Activated T-cell treated with anti-CD3 and anti-CD28 coated beads for 1 hour (primary cell): Measurements from ENCODE around the gene TEPSIN.
A peak's percentile ranks its signal among the peaks of the same experiment; 100 is the strongest.

Source experiments
- DNase-seq: peaks from one replicate; pipeline ENCODE4 v3.0.0-alpha.2; 2020; ENCODE audit warnings: low read depth

The TEPSIN gene

GRCh38 chr17:81267390-81268067, 28.7 kb upstream of the TEPSIN start:
- no peak for DNase-seq

DNA sequence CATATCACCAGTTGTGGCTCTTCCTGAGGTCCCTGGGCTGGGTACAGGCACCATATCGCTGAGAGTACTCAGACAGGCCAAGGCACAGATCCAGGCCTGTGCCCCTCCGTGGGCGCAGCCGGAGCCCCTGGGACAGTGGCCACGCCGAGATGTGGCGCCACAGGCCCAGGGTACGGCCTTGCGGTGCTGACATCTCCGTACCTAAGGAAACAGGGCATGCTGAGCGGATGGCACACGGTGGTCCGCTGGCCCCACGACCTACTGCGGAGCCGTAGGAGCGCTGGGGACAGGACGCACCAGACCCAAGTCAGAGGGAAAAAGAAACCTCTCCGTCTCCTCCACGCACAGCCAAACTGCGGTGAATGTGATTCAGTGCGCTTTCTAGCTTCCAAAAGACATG, 26.7 kb upstream of the TEPSIN start:
- no peak for DNase-seq

DNA sequence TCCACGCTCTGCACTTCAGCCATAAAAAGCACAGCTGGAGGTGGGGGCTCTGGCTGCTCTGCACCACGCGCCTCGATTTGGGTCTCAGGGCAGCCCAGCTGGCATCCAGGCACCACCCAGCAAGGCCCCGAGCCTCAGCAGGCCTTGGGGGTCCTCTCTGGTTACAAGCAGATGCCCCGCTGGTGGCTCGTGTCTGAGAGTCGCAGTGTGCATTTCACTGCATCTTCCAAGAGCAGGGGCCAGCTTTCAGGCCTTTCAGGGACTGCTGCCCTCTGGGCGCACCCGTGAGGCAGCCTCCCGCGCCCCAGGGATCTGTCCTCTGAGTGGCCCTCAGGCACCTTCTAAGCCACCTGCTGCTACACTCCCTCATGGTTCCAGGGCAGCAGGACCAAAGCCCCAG, 25.8 kb upstream of the TEPSIN start:
- DNase-seq = no peak

GRCh38 chr17:81263371-81264181, 24.7 kb upstream of the TEPSIN start:
- no peak for DNase-seq

GRCh38 chr17:81261582-81262336, 22.9 kb upstream of the TEPSIN start:
- no peak for DNase-seq

DNA sequence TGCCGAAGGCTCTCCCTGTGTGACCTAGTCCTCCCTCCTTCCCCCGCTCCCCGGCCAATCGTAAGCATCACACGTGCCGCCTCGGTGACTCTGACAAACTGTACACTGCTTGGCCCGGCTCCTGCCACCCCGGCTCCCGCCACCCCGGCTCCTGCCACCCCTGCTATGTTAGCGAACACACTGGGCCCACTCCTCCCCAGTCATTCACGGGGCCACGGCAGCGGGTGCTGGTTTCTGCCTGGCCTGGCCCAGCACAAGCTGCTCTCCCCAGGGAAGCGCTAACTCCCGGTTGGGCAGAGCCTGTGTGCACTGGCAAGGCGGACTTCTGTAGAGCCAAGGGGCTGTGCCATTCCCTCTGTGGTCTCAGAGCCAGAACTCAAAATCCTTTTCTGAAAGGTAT, 22.2 kb upstream of the TEPSIN start:
- DNase-seq = no peak

GRCh38 chr17:81260641-81261040, 21.8 kb upstream of the TEPSIN start:
- DNase-seq = no peak

- no peak for DNase-seq
Observed at GRCh38 chr17:81260171-81260570, 21.3 kb upstream of the TEPSIN start.

GRCh38 chr17:81259058-81259605, 20.3 kb upstream of the TEPSIN start:
- DNase-seq = no peak

DNA sequence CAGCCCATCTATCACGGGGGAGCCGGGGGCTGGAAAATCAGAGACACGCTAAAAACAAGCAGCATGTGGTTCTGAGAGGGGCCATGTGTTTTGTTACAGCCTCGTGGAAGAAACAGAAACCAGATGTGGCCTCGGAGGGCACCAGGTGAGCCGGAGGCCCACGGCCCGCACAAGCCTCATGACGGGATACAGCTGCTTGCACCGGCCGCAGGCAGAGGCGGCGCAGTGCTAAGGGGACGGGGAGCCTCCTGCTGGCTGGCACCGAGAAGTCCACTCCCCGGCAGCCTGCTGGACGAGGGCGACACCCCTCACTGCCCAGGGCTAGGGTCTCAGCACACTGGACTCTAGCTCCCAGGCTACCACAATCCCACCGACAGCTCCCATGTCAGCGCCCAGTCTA, 19.4 kb upstream of the TEPSIN start:
- no peak for DNase-seq

- no peak for DNase-seq
Observed at GRCh38 chr17:81257533-81257932, 18.7 kb upstream of the TEPSIN start.

GRCh38 chr17:81256616-81257015, 17.8 kb upstream of the TEPSIN start:
- DNase-seq = no peak

DNA sequence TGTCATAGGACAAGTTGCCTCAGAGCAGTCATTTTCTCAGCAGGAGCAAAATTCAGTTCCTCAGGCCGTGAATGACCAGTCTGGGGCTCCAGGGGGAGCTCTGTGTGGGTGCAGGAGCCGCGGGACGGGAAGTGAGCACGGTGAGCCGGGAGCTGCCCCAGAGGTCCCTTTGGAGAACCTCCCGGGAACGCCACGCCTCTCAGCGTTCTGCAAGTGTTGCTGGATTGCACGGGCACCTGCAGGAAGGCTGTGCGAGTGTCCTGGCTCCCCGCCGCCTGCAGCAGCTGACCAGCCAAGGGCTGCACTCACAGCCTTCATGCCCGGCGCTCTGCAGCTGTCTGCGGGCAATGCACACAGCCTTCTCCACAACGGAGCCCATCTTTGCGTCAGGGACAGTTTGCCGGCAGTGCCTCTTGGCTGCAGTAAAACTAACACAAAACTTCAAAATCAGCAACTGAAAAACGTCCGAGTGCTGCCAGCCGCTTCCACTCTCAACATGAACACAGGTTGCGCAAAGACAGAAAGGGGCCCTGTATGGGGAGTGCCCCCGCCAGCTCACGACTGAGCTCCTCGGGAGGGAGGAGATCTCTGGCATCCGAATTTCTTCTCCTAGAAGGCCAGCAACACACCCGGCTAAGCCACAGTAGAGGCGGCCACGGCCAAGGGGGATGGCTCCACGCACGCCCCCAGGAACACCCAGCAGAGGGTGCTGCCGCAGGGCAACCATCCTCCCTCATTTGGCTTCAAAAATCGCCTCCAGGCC, 16.3 kb upstream of the TEPSIN start:
- DNase-seq = no peak

DNA sequence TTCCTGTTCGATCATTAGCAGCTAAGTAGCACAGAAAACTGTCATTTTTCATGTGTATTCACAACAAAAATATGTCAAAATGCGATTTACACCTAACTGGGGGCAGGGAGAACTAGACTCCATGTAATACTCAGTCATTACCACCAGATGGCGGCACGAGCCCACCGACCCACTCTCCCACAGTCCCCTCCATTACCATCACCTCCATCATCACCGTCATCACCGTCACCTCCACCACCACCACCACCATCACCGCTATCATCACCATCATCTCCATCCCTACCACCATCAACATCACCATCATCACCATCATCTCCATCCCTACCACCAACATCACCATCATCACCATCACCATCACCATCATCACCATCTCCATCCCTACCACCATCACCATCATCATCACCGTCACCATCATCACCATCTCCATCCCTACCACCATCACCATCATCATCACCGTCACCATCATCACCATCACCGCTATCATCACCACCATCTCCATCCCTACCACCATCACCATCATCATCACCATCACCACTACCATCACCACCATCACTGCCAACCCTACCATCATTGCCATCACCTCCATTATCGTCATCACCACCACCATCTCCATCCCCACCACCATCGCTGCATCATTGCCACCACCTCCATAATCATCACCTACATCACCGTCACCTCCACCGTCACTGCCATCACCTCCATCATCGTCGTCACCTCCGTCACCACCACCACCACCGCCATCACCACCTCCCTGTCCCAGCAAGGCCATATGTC, 14.7 kb upstream of the TEPSIN start:
- peak; percentile 49 for DNase-seq

DNA sequence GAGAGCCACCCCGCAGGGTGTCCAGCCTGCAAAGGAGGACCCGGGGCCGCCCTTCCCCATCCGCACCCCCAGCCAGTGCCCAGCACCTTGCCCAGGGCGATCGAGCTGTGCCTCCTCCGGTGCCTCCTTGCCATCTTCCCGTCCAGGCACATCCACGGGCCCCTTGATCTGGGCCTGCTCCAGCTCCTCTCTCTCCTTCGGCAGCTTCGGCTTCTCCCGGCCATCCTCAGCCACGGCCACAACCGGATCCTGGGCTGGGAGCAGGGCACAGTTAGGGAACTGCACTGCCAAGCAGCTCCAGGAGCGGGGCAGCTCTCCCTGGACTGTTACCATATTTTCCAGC, 14.1 kb upstream of the TEPSIN start:
- no peak for DNase-seq

DNA sequence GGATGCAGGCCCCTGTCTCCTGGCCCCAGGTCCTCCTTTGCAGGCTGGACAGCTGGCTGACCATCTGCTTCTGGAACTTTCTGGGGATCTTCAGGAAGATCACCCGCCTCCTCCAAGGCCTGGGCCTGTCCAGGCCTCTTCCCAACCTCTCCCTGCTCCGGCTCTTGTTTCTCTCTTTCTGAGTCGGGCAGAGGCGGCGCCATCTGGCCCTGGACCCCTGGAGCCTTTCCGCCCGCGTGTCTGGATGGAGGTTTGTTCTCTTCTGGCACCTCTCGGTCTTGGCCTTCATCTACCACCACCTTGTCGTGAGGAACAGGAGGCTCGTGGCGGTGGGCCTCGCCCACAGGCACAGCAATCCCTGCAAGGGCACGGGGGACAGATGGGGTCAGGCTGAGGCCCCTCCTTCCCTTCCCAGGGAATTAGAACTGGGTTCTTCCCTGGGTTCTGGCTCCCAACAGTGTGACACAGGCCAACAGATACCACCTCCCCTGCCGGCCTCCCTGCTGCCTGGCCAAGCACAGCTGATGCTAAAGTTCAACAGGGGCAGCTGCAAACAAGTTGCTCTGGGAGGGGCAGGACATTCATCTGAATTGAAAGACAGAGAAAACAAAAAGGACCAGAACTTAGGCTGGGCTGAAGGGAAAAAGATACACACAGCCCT, 13.6 kb upstream of the TEPSIN start:
- no peak for DNase-seq

GRCh38 chr17:81251709-81252301, 12.9 kb upstream of the TEPSIN start:
- no peak for DNase-seq

GRCh38 chr17:81251094-81251708, 12.3 kb upstream of the TEPSIN start:
- DNase-seq = no peak

DNA sequence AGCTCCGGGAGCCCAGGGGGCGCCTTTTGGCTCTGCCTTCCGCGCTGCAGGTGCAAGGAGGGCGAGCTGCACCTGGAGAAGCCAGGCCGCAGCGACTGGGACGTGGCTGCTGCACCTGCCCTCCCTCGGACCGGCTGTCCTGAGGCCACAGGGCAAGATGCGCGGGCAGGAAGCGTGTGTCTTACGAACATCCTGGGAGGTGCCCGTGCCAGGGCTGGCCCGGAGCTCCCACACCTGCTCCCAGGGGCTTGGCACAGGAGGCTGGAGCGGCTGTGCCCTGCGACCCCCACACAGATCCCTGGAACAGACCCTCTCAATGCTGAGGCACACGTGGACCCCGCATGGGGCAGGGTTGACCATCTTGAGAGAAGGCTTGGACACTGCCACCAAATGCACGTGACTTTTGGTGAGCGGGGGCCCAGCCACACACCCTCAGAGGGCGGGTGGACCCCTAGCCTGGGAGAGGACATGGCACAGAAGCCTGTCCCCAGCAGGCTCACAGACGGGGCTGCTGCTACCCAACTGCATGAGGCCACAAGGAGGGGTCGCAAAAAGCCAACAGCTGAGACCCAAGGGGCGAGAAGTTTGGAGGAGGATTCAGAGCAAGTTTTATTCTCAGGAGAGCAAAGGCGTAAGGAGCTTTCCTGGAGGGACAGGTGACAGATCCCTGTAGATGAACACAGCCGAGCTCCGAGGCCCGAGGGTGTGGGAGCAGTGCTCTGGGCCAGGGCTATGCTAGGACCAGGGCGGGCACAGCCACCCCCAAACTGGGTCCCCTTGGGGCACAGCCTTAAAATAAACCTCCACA, 11.6 kb upstream of the TEPSIN start:
- no peak for DNase-seq
